AG09319 (cell line): ENCODE measurements around the gene KLHL29.

ENCODE experiments used
- DNase-seq: peaks from one replicate; pipeline ENCODE4 v3.0.0-alpha.2; 2010; ENCODE audit warnings: low read depth; ENCODE audit errors: extremely low read depth
- TF ChIP-seq, protein P1 (sequence below): IDR thresholded peaks from 2 replicates; pipeline ENCODE4 v1.5.1; 2011; ENCODE audit warnings: low read depth, mild to moderate bottlenecking, inconsistent platforms, low read length, moderate library complexity

Gene KLHL29

DNA sequence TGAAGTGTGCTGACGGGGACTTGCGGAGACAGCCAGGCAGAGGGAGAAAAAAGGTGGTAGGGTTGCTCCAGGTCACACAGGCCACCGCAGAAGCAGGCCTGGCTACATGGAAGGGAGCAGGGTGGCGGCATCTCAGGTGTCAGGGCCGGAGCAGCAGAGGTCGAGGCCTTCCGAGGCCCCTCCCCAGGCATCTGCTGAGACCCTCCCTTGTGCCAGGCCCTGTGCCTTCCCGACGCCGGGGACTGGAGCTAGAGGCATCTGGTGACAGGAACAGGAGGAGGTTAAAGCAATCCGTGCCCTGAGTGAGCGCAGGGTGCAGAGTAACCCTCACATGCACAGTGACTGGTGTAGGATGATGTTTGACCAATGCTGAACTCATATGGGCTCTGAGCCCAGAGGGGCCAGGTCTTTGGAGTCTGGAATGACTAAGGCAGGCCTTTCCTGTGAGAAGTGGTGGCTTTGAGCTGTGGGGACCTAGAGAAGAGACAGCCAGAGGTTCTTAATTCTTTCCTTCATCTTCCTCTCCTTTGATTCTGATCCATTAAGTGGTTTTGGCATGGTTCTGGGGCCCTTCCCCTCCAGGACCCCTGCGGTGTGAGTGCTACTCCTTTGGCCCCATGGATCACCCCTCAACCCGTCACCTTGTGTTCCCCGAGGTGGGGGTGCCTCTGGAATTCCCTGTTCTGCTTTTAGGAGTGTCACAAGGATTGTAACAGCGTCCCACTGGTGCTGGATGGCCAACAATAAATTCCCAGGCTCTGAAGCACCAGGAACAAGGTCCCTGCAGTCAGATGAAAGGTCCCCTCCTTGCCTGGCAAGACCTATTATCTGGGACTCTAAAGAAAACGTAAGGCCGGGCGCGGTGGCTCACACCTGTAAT lies 72.1 kb downstream of the KLHL29 start:
- TF ChIP-seq, protein P1, sequence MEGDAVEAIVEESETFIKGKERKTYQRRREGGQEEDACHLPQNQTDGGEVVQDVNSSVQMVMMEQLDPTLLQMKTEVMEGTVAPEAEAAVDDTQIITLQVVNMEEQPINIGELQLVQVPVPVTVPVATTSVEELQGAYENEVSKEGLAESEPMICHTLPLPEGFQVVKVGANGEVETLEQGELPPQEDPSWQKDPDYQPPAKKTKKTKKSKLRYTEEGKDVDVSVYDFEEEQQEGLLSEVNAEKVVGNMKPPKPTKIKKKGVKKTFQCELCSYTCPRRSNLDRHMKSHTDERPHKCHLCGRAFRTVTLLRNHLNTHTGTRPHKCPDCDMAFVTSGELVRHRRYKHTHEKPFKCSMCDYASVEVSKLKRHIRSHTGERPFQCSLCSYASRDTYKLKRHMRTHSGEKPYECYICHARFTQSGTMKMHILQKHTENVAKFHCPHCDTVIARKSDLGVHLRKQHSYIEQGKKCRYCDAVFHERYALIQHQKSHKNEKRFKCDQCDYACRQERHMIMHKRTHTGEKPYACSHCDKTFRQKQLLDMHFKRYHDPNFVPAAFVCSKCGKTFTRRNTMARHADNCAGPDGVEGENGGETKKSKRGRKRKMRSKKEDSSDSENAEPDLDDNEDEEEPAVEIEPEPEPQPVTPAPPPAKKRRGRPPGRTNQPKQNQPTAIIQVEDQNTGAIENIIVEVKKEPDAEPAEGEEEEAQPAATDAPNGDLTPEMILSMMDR, result no peak
- no peak for DNase-seq

DNA sequence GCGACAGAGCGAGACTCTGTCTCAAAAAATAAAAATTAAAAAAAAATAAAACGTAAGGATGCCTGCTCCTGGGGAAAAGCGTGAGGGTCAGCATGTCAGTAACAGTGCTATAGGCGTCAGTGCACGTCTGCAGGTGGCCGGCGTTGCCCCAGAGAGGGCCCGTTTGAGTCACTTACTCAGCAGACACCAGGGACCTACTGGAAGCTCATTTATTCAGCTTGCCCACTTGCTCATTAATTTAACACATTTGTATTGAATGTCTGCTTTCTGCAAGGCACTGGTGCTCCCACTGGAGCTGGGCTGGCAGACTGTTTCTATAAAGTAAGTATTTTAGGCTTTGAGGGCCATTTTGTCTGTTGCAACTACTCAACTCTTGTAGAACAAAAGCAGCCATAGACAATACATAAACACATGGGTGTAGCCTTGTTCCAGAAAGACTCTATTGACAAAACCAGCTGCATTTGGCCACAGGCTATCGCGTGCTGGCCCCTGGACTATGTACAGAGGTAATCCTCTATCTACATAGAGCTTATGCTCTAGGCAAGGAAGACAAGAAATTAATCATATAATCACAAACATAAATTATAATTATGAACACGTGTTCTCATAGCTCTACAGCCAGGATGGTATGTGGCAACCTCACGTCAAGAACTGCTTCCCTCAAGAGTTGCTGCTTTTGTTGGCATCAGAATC lies 73.2 kb downstream of the KLHL29 start:
- TF ChIP-seq, protein P1, result no peak
- no peak for DNase-seq

DNA sequence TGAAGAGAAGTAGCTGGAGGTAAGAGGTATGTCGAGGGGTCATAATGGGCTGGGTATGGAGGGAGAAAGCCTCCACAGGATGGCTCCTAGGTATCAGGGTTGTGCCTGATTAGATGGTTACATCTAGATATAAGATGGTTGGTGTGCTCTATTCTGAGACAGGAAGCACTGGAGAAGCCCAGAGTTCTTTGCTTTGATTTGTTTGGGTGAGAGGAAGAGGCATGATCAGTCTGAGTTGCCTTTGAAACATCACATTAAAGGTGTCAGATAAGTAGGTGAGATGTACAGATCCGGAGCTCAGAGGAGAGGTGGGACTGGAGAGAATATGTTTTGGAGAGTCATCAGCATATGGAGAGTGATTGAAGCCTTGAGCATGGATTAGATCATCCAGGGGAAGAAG lies 74.1 kb downstream of the KLHL29 start:
- no peak for DNase-seq
- TF ChIP-seq, protein P1, result no peak

DNA sequence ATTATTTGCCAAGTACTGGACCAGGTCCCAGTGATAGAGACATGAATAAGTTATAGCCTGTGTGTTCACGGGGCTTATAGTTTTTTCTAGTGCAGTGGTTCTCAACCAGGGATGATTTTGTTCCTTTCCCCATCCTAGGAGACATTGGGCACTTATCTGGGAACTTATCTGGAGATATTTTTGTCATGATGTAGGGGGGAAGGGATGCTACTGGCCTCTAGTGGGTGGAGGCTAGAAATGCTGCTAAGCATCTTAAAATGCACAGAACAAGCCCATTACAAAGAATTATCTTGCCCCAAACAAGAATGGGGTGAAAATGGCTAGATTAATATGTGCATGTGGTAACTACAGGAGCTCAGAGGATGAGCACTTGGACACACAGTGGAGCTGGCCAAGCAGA lies 75.2 kb downstream of the KLHL29 start:
- no peak for DNase-seq

DNA sequence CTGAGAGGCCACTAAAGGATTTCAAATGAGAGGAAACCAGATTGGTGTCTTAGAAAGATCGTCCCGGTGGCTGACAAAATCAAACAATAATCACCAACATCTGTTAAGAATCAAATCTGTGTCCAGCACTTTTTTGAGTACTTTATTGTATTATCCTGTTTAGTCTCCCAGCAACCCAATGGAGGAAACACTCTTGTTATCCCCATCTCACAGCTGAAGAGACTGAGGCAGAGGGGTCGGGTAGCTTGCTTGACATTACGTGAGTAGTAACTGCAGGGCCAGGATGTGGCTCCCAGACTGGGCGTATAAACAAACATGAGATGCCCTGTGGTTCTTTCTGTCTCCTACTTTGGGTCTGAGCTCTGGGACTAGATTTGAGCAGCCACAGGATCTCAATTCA lies 76.0 kb downstream of the KLHL29 start:
- TF ChIP-seq, protein P1, result no peak
- no peak for DNase-seq

More for the DNA sequence above, 75.2 kb downstream of the KLHL29 start:
- TF ChIP-seq, protein P1, result peak; percentile 54

DNA sequence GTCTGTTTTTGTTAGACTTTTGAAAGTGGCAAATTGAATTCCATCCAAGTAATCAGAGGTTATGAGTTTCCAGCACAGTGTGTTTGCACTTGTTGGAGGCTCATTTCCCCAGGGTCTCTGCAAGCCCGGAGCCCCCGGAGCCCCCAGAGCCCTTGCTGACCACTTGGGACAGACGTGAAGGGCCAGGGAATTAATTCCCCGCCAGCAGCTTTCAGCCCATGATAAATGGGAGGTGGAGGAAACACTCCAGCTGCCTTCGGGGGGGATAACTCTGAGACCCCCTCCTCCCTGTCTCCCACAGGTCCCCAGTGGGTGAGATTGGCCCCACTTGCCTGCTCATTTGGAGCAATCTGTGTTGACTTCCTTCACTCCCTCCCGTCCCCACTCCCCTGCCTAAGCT lies 79.2 kb downstream of the KLHL29 start:
- TF ChIP-seq, protein P1, result no peak
- no peak for DNase-seq

DNA sequence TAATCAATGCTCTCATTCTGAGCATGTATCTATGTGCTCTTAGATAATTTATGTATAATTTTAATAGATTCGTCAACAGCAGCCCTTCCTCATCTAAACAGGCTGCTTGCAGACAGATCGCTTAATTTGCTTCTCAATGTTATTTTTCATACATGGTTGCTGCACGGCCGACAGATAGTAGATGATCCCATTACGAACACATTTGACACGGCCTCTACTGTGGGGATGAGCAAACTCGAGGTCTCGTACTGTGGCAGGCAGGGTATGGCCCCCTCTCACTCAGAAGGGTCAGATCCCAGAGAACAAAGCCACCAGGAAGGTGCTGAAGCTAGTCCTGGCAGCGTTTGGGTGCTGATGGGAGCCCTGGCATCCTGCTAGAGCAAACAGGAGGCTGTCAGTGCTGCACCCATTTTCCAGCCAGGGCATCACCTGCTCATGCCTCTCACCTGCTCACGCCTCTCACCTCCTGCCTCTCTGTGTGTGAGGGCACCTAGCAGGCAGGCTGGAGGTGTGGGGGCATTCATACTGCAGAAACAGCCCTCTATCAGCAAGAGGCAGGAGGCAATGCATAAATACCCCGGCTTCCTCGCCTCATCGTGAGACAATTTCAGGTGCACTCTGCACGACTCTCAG lies 80.0 kb downstream of the KLHL29 start:
- TF ChIP-seq, protein P1, result no peak
- no peak for DNase-seq
